Transverse colon (tissue), 4 donors: ENCODE data around the gene DLG4. TPM values are rescaled to one million over a fixed set of nuclear protein-coding genes. Genes with fewer than 3 reads are reported as not detected.
A peak's percentile ranks its signal among the peaks of the same experiment; 100 is the strongest.

ENCODE experiments used
- DNase-seq: peaks from one replicate; pipeline ENCODE4 v3.0.0-alpha.2; 2019
- H3K27ac ChIP-seq, 4 donors: fragments of 200-600 bp; sonication (generic); 2 replicates each; pipeline ENCODE4 v1.5.1; 2016 to 2018; ENCODE audit warnings: inconsistent platforms in 4 of 4
- H3K27me3 ChIP-seq: fragments of 200-600 bp; sonication (generic); 2 replicates; pipeline ENCODE4 v1.5.1; 2017; ENCODE audit warnings: inconsistent platforms
- H3K36me3 ChIP-seq, 4 donors: fragments of 200-600 bp; sonication (generic); 2 replicates each; pipeline ENCODE4 v1.5.1; 2017 to 2019; ENCODE audit warnings: inconsistent platforms in 4 of 4
- H3K4me1 ChIP-seq, 4 donors: fragments of 200-600 bp; sonication (generic); 2 replicates each; pipeline ENCODE4 v1.5.1; 2017 to 2020; ENCODE audit warnings: inconsistent platforms in 4 of 4
- H3K4me3 ChIP-seq, 4 donors: fragments of 200-600 bp; sonication (generic); 1 replicate in 1 of 4; 2 replicates in 3 of 4; pipeline versions ENCODE4 v1.5.1 to v1.6.1; 2017 to 2019; ENCODE audit warnings: inconsistent platforms in 4 of 4
- H3K9me3 ChIP-seq, 2 donors: fragments of 200-600 bp; sonication (generic); 2 replicates each; pipeline ENCODE4 v1.5.1; 2017 to 2019; ENCODE audit warnings: inconsistent platforms in 2 of 2
- CTCF ChIP-seq, 5 experiments: fragments of 200-600 bp in 3 of 5; fragments of 450-650 bp in 2 of 5; sonication (generic) in 3 of 5; IDR thresholded peaks; 1 replicate in 2 of 5; 2 replicates in 3 of 5; pipeline ENCODE4 v1.5.1; 2016 to 2017; ENCODE audit warnings: antibody characterized with exemption in 5 of 5, inconsistent platforms in 3 of 5, mild to moderate bottlenecking in 2 of 5, moderate library complexity in 1 of 5
- EP300 ChIP-seq: sonication (generic); formaldehyde crosslinking; IDR thresholded peaks from one replicate; pipeline ENCODE4 v1.6.1; 2017; ENCODE audit warnings: antibody characterized with exemption, low read depth
- POLR2A ChIP-seq: fragments of 450-650 bp; IDR thresholded peaks from one replicate; pipeline ENCODE4 v1.6.1; 2016; ENCODE audit warnings: antibody characterized with exemption, mild to moderate bottlenecking, moderate library complexity
- POLR2AphosphoS5 ChIP-seq, 3 donors: sonication (generic); formaldehyde crosslinking; IDR thresholded peaks; one replicate each; pipeline ENCODE4 v1.6.1; 2016; ENCODE audit warnings: antibody characterized with exemption in 3 of 3
- WGBS, 2 donors: methylation state at CpG; one replicate each; pipeline ENCODE4 v1.1.5; 2018; ENCODE audit warnings: low coverage in 1 of 2; 5-methylcytosine and 5-hydroxymethylcytosine counted together
- in situ Hi-C, 4 donors: fragments of 200-750 bp; cut with MboI; loops; one replicate each; pipeline versions ENCODE4 v1.15.0 to v1.15.1; 2017; ENCODE audit warnings: low sequenced_read_pairs in 3 of 4, low pct_ligation_motif_present in 1 of 4, low pct_unique_long_range_greater_than_20kb in 1 of 4
- intact Hi-C: fragments of 100-400 bp; cut with DNase I; formaldehyde crosslinking; loops from one replicate; pipeline ENCODE4 v1.15.1; 2023; ENCODE audit warnings: low total_unique reads
- total RNA-seq, 4 donors: library from RNA; depleted of rRNA; stranded (reverse); fragments of >200 nt; gene quantifications; one replicate each; pipeline ENCODE4 v1.1.0, GENCODE V29; 2016

Gene DLG4
- total RNA-seq, result 10 to 100 TPM in 1 of 4 donors, 1 to 10 TPM in 3; 2.4 to 15.7 (median 6.1) TPM

GRCh38 chr17:7219812-7220592 lies at the start of gene DLG4, which contains the start of gene ACADVL:
DLG4 (minus strand) TSS chr17:7219836.
ACADVL (plus strand) TSS chr17:7219938; CDS start chr17:7219985, 47 bp downstream.
- DNase-seq, result peak; percentile 93
- intact Hi-C loops (no loop called here), in situ Hi-C loops (loop anchor here in 1 of 4 donors (10.0 kb wide), 1 partner anchor 175 kb away; the partner anchor contains the start of gene SLC16A11)
- Histone ChIP-seq H3K36me3 (peaks cover 0 to 11% (median 3%) of the 10 kb centered on the region in 4 donors), H3K4me1 (peaks cover 30 to 60% (median 53%) of the 10 kb centered on the region in 4 donors), H3K4me3 (peak within 1 kb of the TSS; percentile 87 to 100 (median 96)), H3K27me3 (no peaks in the 10 kb centered on the region), H3K27ac (peak within 1 kb of the TSS; percentile 100), H3K9me3 (no peaks in the 10 kb centered on the region)
- 0% methylated on average over 53 of the region's 63 CpGs; no CpG with 5 or more reads in 1 of the 2 donors for WGBS, 2 donors
- TF ChIP-seq EP300 (peak; percentile 68), POLR2AphosphoS5 (IDR thresholded peaks at IDR 0.05) (peak; percentile 75 to 96 (median 95)), POLR2A (peak; percentile 74), CTCF (IDR thresholded peaks at IDR 0.05) (no peak)

GRCh38 chr17:7266784-7267183 lies 47.1 kb upstream of the DLG4 start:
- H3K4me3 ChIP-seq, result no peak overlapping the region

GRCh38 chr17:7263801-7264078 lies 44.1 kb upstream of the DLG4 start:
- intact Hi-C loops (no loop called here), in situ Hi-C loops (no loop called here)
- TF ChIP-seq CTCF (IDR thresholded peaks at IDR 0.05), result no peak
- peak in 1 of 3 donors; percentile 52 for TF ChIP-seq POLR2AphosphoS5 (IDR thresholded peaks at IDR 0.05)
- H3K36me3 ChIP-seq, result no peaks in the 10 kb centered on the region
- peaks cover 42% of the 10 kb centered on the region for H3K27me3 ChIP-seq
- peak overlapping the region in 3 of 4 donors; percentile 46 to 72 (median 60) for H3K4me3 ChIP-seq
- no peaks in the 10 kb centered on the region for H3K9me3 ChIP-seq
- peaks cover 0 to 65% (median 30%) of the 10 kb centered on the region in 4 donors for H3K4me1 ChIP-seq
- 38 to 40% methylated on average over 3 to 4 of the region's 4 CpGs for WGBS, 2 donors
- peak; percentile 76 for DNase-seq
- peak overlapping the region; percentile 88 to 96 (median 94) for H3K27ac ChIP-seq

More at GRCh38 chr17:7266784-7267183, 47.1 kb upstream of the DLG4 start:
- no peaks in the 10 kb centered on the region for H3K36me3 ChIP-seq
- intact Hi-C loops, result no loop called here
- H3K9me3 ChIP-seq, result no peaks in the 10 kb centered on the region
- peaks cover 30% of the 10 kb centered on the region for H3K27me3 ChIP-seq
- 34 to 38% methylated on average over 1 of the region's 1 CpG for WGBS, 2 donors
- no peak for TF ChIP-seq POLR2AphosphoS5 (IDR thresholded peaks at IDR 0.05)
- no peak for TF ChIP-seq CTCF (IDR thresholded peaks at IDR 0.05)
- no peak for TF ChIP-seq EP300
- TF ChIP-seq POLR2A, result no peak
- no peak for DNase-seq
- peak overlapping the region; percentile 80 to 82 (median 82) for H3K27ac ChIP-seq
- peaks cover 0 to 59% (median 26%) of the 10 kb centered on the region in 4 donors for H3K4me1 ChIP-seq
- in situ Hi-C loops, result no loop called here

GRCh38 chr17:7262935-7263800 lies 43.5 kb upstream of the DLG4 start:
- peak; percentile 95 for TF ChIP-seq POLR2A
- no peak for TF ChIP-seq CTCF (IDR thresholded peaks at IDR 0.05)
- TF ChIP-seq POLR2AphosphoS5 (IDR thresholded peaks at IDR 0.05), result peak; percentile 6 to 90 (median 79)
- TF ChIP-seq EP300, result peak; percentile 67
- Histone ChIP-seq H3K27me3 (peaks cover 42% of the 10 kb centered on the region), H3K27ac (peak overlapping the region; percentile 88 to 96 (median 94)), H3K4me3 (peak overlapping the region; percentile 32 to 72 (median 53)), H3K9me3 (no peaks in the 10 kb centered on the region), H3K4me1 (peaks cover 0 to 69% (median 31%) of the 10 kb centered on the region in 4 donors), H3K36me3 (no peaks in the 10 kb centered on the region)
- WGBS, 2 donors, result 3 to 11% methylated on average over 11 to 26 of the region's 26 CpGs
- peak; percentile 95 for DNase-seq
- intact Hi-C loops (no loop called here), in situ Hi-C loops (no loop called here)
